A549 (cell line): ENCODE measurements around the gene ENTHD1. TPM values are rescaled to one million over a fixed set of nuclear protein-coding genes. Genes with fewer than 3 reads are reported as not detected.

Source experiments
- ATAC-seq, 2 experiments: fragments of 200-7000 bp in 1 of 2; fragments of >200 bp in 1 of 2; cut with Nextera tagmentation in 1 of 2; cut with Tn5 transposase in 1 of 2; 3 replicates each; pipeline versions ENCODE4 v1.8.0 to v1.9.1; 2018 to 2020; ENCODE audit warnings: mild to moderate bottlenecking in 1 of 2, moderate library complexity in 1 of 2
- CTCF ChIA-PET: fragments of 300-600 bp; sonication (Branson Sonifier 250); formaldehyde crosslinking; extraction: SDS; loops from one replicate; lab custom pipeline; 2021; ENCODE audit warnings: antibody characterized with exemption, inconsistent platforms; lab: Yijun Ruan, JAX
- POLR2A ChIA-PET: fragments of 350-600 bp; formaldehyde crosslinking; extraction: SDS; loops from one replicate; lab custom pipeline; 2021; ENCODE audit warnings: antibody characterized with exemption, inconsistent platforms; lab: Yijun Ruan, JAX
- DNase-seq, 2 experiments: peaks; one replicate each; pipeline versions ENCODE4 v3.0.0 to v3.0.0-alpha.2; 2011 to 2016; ENCODE audit warnings: low read depth in 1 of 2, low spot score in 1 of 2
- FAIRE-seq: peaks from 2 replicates; lab custom pipeline; 2011; peaks lifted over from hg19 to GRCh38; lab: Jason Lieb, UNC
- H3K27ac ChIP-seq, 2 experiments: fragments of >200 bp; sonication (Bioruptor Twin); formaldehyde crosslinking; 3 replicates each; pipeline ENCODE4 v1.5.1; 2016 to 2017
- H3K4me1 ChIP-seq: fragments of >200 bp; sonication (Bioruptor Twin); formaldehyde crosslinking; 3 replicates; pipeline ENCODE4 v1.6.1; 2016
- H3K4me2 ChIP-seq: fragments of >200 bp; sonication (Bioruptor Twin); formaldehyde crosslinking; 3 replicates; pipeline ENCODE4 v1.6.1; 2016
- H3K4me3 ChIP-seq: fragments of >200 bp; sonication (Bioruptor Twin); formaldehyde crosslinking; 3 replicates; pipeline ENCODE4 v1.5.1; 2016
- H3K9me3 ChIP-seq: fragments of >200 bp; sonication (Bioruptor Twin); formaldehyde crosslinking; 3 replicates; pipeline ENCODE4 v1.6.1; 2016
- ATOH8 ChIP-seq: fragments of 250-450 bp; sonication (Bioruptor Pico); IDR thresholded peaks from 2 replicates; pipeline ENCODE4 v1.5.0; 2020; ENCODE audit warnings: low read depth, mild to moderate bottlenecking, moderate library complexity
- BCL3 ChIP-seq: fragments of >200 bp; sonication (Bioruptor Twin); formaldehyde crosslinking; IDR thresholded peaks from 3 replicates; pipeline ENCODE4 v1.6.1; 2016
- CBX2 ChIP-seq: fragments of 200-600 bp; sonication (generic); IDR thresholded peaks from 2 replicates; pipeline ENCODE4 v1.6.1; 2016; ENCODE audit warnings: low read depth, mild to moderate bottlenecking, borderline replicate concordance
- CBX8 ChIP-seq: fragments of 200-600 bp; sonication (generic); IDR thresholded peaks from 2 replicates; pipeline ENCODE4 v1.6.1; 2016
- CHD2 ChIP-seq: fragments of 150-350 bp; IDR thresholded peaks from 2 replicates; pipeline ENCODE4 v1.6.1; 2014; ENCODE audit warnings: low read length; ENCODE audit not compliant: partially characterized antibody
- CHD4 ChIP-seq: fragments of 200-600 bp; sonication (generic); IDR thresholded peaks from 2 replicates; pipeline ENCODE4 v1.6.1; 2016; ENCODE audit warnings: antibody characterized with exemption, mild to moderate bottlenecking, borderline replicate concordance
- E2F6 ChIP-seq: IDR thresholded peaks from 2 replicates; pipeline ENCODE4 v1.6.1; 2012; ENCODE audit warnings: low read depth, borderline replicate concordance
- EHF ChIP-seq: fragments of 250-450 bp; sonication (Bioruptor Pico); IDR thresholded peaks from 2 replicates; pipeline ENCODE4 v1.5.0; 2020; ENCODE audit warnings: mild to moderate bottlenecking
- EHMT2 ChIP-seq: fragments of 200-600 bp; sonication (generic); IDR thresholded peaks from 2 replicates; pipeline ENCODE4 v1.6.1; 2016; ENCODE audit warnings: antibody characterized with exemption, low read depth, mild to moderate bottlenecking, moderate library complexity
- ELK1 ChIP-seq: fragments of 150-350 bp; IDR thresholded peaks from 2 replicates; pipeline ENCODE4 v1.6.1; 2014; ENCODE audit warnings: low read depth, mild to moderate bottlenecking, low read length
- EP300 ChIP-seq, 2 experiments: fragments of >200 bp; sonication (Bioruptor Twin); formaldehyde crosslinking; IDR thresholded peaks; 2 replicates in 1 of 2; 3 replicates in 1 of 2; pipeline ENCODE4 v1.6.1; 2016 to 2017
- FOXS1 ChIP-seq: fragments of 250-450 bp; sonication (Bioruptor Pico); IDR thresholded peaks from 2 replicates; pipeline ENCODE4 v1.5.0; 2020; ENCODE audit warnings: mild to moderate bottlenecking, moderate library complexity
- GATA3 ChIP-seq: IDR thresholded peaks from 2 replicates; pipeline ENCODE4 v1.6.1; 2012; ENCODE audit warnings: borderline replicate concordance
- HDAC2 ChIP-seq: fragments of 200-600 bp; sonication (generic); IDR thresholded peaks from 2 replicates; pipeline ENCODE4 v1.6.1; 2016
- HOXB13 ChIP-seq: fragments of 250-450 bp; sonication (Bioruptor Pico); IDR thresholded peaks from 2 replicates; pipeline ENCODE4 v1.5.0; 2020; ENCODE audit warnings: low read depth, mild to moderate bottlenecking, moderate library complexity
- HOXB5 ChIP-seq: fragments of 250-450 bp; sonication (Bioruptor Pico); IDR thresholded peaks from 2 replicates; pipeline ENCODE4 v1.5.0; 2020; ENCODE audit warnings: mild to moderate bottlenecking, moderate library complexity
- JUN ChIP-seq, 2 experiments: fragments of >200 bp; sonication (Bioruptor Twin); formaldehyde crosslinking; IDR thresholded peaks; 2 replicates in 1 of 2; 3 replicates in 1 of 2; pipeline ENCODE4 v1.6.1; 2016 to 2017
- MYC ChIP-seq: IDR thresholded peaks from 2 replicates; pipeline ENCODE4 v1.6.1; 2012; ENCODE audit warnings: mild to moderate bottlenecking, inconsistent platforms, low read length, improper control_type of control experiment, borderline replicate concordance
- NFE2L2 ChIP-seq: fragments of 150-350 bp; conservative IDR thresholded peaks from 2 replicates; pipeline ENCODE4 v1.6.1; 2014; ENCODE audit warnings: low read length
- NPAS2 ChIP-seq: fragments of 250-450 bp; sonication (Bioruptor Pico); IDR thresholded peaks from 2 replicates; pipeline ENCODE4 v1.8.0; 2022; ENCODE audit warnings: mild to moderate bottlenecking, moderate library complexity, borderline replicate concordance
- NR3C1 ChIP-seq: fragments of >200 bp; sonication (Bioruptor Twin); formaldehyde crosslinking; IDR thresholded peaks from 3 replicates; pipeline ENCODE4 v1.6.1; 2017
- PBX3 ChIP-seq: IDR thresholded peaks from 2 replicates; pipeline ENCODE4 v1.6.1; 2012
- POLR2A ChIP-seq: IDR thresholded peaks from 2 replicates; pipeline ENCODE4 v1.6.1; 2012; ENCODE audit warnings: mild to moderate bottlenecking, low read length
- RAD21 ChIP-seq, 2 experiments: fragments of >200 bp in 1 of 2; sonication (Bioruptor Twin) in 1 of 2; formaldehyde crosslinking in 1 of 2; IDR thresholded peaks in 1 of 2; conservative IDR thresholded peaks in 1 of 2; 2 replicates in 1 of 2; 3 replicates in 1 of 2; pipeline ENCODE4 v1.6.1; 2012 to 2018; ENCODE audit warnings: inconsistent platforms in 1 of 2
- RCOR1 ChIP-seq: fragments of 150-350 bp; IDR thresholded peaks from 2 replicates; pipeline ENCODE4 v1.6.1; 2014; ENCODE audit warnings: antibody characterized with exemption, low read length, low read depth
- RNF2 ChIP-seq: fragments of 200-600 bp; sonication (generic); IDR thresholded peaks from 2 replicates; pipeline ENCODE4 v1.6.1; 2016; ENCODE audit warnings: low read depth, mild to moderate bottlenecking, antibody characterized with exemption, moderate library complexity, borderline replicate concordance
- SMC3 ChIP-seq: fragments of >200 bp; sonication (Bioruptor Twin); formaldehyde crosslinking; IDR thresholded peaks from 3 replicates; pipeline ENCODE4 v1.6.1; 2018; ENCODE audit warnings: inconsistent platforms
- TFCP2L1 ChIP-seq: fragments of 250-450 bp; sonication (Bioruptor Pico); IDR thresholded peaks from 2 replicates; pipeline ENCODE4 v1.5.0; 2021; ENCODE audit warnings: mild to moderate bottlenecking
- TP53 ChIP-seq: fragments of 250-450 bp; sonication (Bioruptor Pico); IDR thresholded peaks from 2 replicates; pipeline ENCODE4 v1.5.0; 2021; ENCODE audit warnings: mild to moderate bottlenecking, moderate library complexity
- ZC3H11A ChIP-seq: fragments of 450-650 bp; IDR thresholded peaks from 2 replicates; pipeline ENCODE4 v1.6.1; 2014; ENCODE audit warnings: antibody characterized with exemption, mild to moderate bottlenecking
- ZFP36 ChIP-seq: fragments of 450-650 bp; IDR thresholded peaks from 2 replicates; pipeline ENCODE4 v1.6.1; 2014; ENCODE audit warnings: borderline replicate concordance; ENCODE audit not compliant: partially characterized antibody
- ZSCAN20 ChIP-seq: fragments of 250-450 bp; sonication (Bioruptor Pico); IDR thresholded peaks from 2 replicates; pipeline ENCODE4 v1.8.0; 2022; ENCODE audit warnings: mild to moderate bottlenecking, moderate library complexity
- WGBS: methylation state at CpG from one replicate; pipeline ENCODE4 v1.1.6; 2017; ENCODE audit errors: missing lambda C conversion rate; 5-methylcytosine and 5-hydroxymethylcytosine counted together
- polyA plus RNA-seq, 4 experiments: library from polyadenylated mRNA; depleted of rRNA in 3 of 4; stranded (reverse); fragments of >200 nt; fragmentation: RNase III in 1 of 4; extraction: RNeasy Plus Mini Kit Qiagen cat#74134 plus additional on column Dnase treatment in 1 of 4; gene quantifications; 2 replicates in 3 of 4; 3 replicates in 1 of 4; pipeline ENCODE4 v1.2.3, GENCODE V29; 2011 to 2017

ENTHD1 gene
- polyA plus RNA-seq, 2 of the 4 experiments (the other 2 are of a cell fraction), result not detected

GRCh38 chr22:39800790-39801520 is 92.6 kb downstream of the ENTHD1 start:
- POLR2A ChIA-PET, result no interaction called here
- no peak for DNase-seq
- Histone ChIP-seq H3K27ac (no peak overlapping the region), H3K4me3 (no peak overlapping the region), H3K4me1 (no peaks in the 10 kb centered on the region), H3K9me3 (peaks cover 15% of the 10 kb centered on the region), H3K4me2 (no peak overlapping the region)
- ATAC-seq, result no peak
- FAIRE-seq, result no peak
- TF ChIP-seq TFCP2L1 (CRISPR knock-in tag), result no peak
- TF ChIP-seq ATOH8 (CRISPR knock-in tag), result no peak
- no peak for TF ChIP-seq NPAS2 (CRISPR knock-in tag)
- TF ChIP-seq CHD2, result no peak
- TF ChIP-seq HOXB5 (CRISPR knock-in tag), result no peak
- TF ChIP-seq ZFP36, result no peak
- TF ChIP-seq ELK1, result no peak
- TF ChIP-seq MYC, result no peak
- TF ChIP-seq E2F6, result no peak
- no peak for TF ChIP-seq PBX3
- no peak for TF ChIP-seq BCL3
- TF ChIP-seq CBX2, result no peak
- no peak for TF ChIP-seq EHMT2
- TF ChIP-seq EP300 (IDR thresholded peaks at IDR 0.05), result no peak
- no peak for TF ChIP-seq TP53 (CRISPR knock-in tag)
- TF ChIP-seq EHF (CRISPR knock-in tag), result no peak
- TF ChIP-seq CHD4, result no peak
- no peak for TF ChIP-seq RCOR1
- TF ChIP-seq NR3C1, result no peak
- 21% methylated on average over 2 of the region's 2 CpGs for WGBS
- CTCF ChIA-PET, result interaction anchor here (1.3 kb wide), 1 partner anchor 9 kb away, joined by 3 read pairs; no protein-coding TSS in a partner anchor

GRCh38 chr22:39797528-39798147 is 95.9 kb downstream of the ENTHD1 start:
- Histone ChIP-seq H3K4me2 (no peak overlapping the region), H3K27ac (no peak overlapping the region), H3K4me3 (no peak overlapping the region), H3K4me1 (no peaks in the 10 kb centered on the region), H3K9me3 (peaks cover 15% of the 10 kb centered on the region)
- DNase-seq, result no peak
- no peak for FAIRE-seq
- TF ChIP-seq SMC3 (no peak), RAD21 (conservative IDR thresholded peaks at IDR 0.05 in 1 of 2, IDR thresholded peaks at IDR 0.05 in 1 of 2) (no peak), GATA3 (no peak), FOXS1 (CRISPR knock-in tag) (no peak), JUN (IDR thresholded peaks at IDR 0.05) (no peak), HDAC2 (no peak), RNF2 (no peak), ZC3H11A (no peak), NFE2L2 (no peak), CHD2 (no peak), TP53 (CRISPR knock-in tag) (no peak), ZSCAN20 (CRISPR knock-in tag) (no peak), HOXB13 (CRISPR knock-in tag) (no peak), CBX8 (no peak), POLR2A (no peak)
- no peak for ATAC-seq
- ChIA-PET POLR2A (no interaction called here), CTCF (interaction anchor here (1.6 kb wide), 1 partner anchor 10 kb away, joined by 3 read pairs; no protein-coding TSS in a partner anchor)
